ENCODE data around the gene PPM1H.

PPM1H gene

DNA sequence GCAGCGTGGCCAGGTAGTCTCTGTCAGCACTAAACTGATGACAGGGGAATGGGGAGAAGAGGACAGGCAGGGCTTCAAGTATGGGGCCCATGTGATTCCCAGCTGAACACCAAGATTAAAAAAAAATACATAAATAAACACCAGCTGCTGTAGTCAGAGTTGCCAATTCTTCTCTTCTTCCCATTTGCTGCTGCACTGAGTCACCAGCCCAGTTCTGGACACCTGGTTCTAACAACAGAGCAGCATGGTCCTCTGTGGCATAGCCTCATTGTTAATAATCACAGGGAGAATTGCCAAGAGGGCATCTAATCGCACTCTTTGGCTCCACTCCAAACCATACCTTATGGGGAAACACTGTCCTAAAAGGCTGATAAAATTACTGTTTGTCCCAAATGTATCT, 15.1 kb downstream of the PPM1H start:
- ChIA-PET CTCF (interaction anchor here (0.9 to 2.1 kb wide), 3 partner anchors 10 to 16 kb away, joined by 3 to 8 read pairs (median 5); no protein-coding TSS in a partner anchor), POLR2A (no interaction called here)
- TF ChIP-seq, protein P1, sequence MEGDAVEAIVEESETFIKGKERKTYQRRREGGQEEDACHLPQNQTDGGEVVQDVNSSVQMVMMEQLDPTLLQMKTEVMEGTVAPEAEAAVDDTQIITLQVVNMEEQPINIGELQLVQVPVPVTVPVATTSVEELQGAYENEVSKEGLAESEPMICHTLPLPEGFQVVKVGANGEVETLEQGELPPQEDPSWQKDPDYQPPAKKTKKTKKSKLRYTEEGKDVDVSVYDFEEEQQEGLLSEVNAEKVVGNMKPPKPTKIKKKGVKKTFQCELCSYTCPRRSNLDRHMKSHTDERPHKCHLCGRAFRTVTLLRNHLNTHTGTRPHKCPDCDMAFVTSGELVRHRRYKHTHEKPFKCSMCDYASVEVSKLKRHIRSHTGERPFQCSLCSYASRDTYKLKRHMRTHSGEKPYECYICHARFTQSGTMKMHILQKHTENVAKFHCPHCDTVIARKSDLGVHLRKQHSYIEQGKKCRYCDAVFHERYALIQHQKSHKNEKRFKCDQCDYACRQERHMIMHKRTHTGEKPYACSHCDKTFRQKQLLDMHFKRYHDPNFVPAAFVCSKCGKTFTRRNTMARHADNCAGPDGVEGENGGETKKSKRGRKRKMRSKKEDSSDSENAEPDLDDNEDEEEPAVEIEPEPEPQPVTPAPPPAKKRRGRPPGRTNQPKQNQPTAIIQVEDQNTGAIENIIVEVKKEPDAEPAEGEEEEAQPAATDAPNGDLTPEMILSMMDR (IDR thresholded peaks at IDR 0.05; ENCODE audit: control extremely low read depth, extremely low read depth, low read depth, missing control alignments): no peak
- no peak for DNase-seq (ENCODE audit: extremely low spot score)

DNA sequence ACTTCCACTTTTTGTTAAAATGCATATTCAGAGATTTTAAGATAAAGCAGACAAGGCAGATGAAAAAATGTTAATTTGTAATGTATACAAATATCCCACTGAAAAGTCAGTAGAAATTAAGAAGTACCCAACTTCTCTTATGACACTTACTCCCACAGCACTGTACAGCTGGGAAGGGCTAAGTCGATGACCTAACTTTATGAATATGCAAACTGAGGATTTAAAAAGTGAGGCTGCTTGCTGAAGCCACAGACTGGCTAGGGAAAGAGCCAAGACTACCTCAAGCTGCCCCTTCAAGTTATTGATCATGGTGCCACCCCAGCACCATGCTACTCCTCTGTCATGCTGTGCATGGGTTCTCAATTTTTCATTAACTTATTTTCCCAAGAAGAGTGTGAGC, 17.0 kb downstream of the PPM1H start:
- DNase-seq (ENCODE audit: extremely low spot score): no peak
- CTCF ChIA-PET: interaction anchor here (1.3 kb wide), 1 partner anchor 8 kb away, joined by 3 read pairs; no protein-coding TSS in a partner anchor
- TF ChIP-seq, protein P1 (IDR thresholded peaks at IDR 0.05; ENCODE audit: control extremely low read depth, extremely low read depth, low read depth, missing control alignments): no peak
- POLR2A ChIA-PET: no interaction called here

DNA sequence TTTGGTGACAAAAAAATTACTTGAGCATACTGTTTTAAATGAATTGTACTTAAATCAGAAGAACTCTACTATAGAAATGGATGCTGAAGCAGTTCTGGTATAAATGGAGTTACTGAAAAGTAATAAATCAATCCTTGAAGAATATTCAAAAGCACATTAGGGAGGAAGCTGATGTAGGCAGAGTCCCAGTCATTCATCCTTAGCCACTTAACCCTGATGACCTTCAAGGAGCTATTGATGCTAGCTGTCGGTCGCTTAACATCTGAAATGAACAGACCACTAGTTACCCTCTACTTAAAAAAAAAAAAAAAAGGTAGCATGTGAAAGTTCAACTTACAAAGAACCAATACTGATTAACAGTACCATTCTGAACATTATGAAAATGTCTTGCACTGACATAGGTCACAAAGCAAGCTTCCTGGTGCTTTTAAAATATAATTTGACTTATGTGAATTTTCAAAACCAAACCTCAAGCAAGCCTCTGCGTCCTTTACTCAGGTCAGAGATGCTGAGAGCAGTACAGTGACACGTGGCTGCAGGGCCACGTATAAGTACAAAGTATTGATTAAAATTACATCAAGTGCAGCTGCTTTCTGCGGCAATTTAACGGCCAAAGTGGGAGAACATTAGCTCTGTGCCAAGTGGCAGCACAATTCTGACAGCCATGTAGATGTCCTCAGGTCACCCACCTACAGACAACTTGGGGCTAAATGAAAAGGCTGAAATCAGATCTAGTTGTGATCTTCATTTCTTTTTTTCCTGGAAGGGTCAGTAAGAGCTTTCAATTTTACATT, 18.1 kb downstream of the PPM1H start:
- POLR2A ChIA-PET: no interaction called here
- no peak for DNase-seq (ENCODE audit: extremely low spot score)
- CTCF ChIA-PET: interaction anchor here (1.0 to 1.3 kb wide), 2 partner anchors 9 to 23 kb away, joined by 3 read pairs; no protein-coding TSS in a partner anchor
- TF ChIP-seq, protein P1 (IDR thresholded peaks at IDR 0.05; ENCODE audit: control extremely low read depth, extremely low read depth, low read depth, missing control alignments): no peak

DNA sequence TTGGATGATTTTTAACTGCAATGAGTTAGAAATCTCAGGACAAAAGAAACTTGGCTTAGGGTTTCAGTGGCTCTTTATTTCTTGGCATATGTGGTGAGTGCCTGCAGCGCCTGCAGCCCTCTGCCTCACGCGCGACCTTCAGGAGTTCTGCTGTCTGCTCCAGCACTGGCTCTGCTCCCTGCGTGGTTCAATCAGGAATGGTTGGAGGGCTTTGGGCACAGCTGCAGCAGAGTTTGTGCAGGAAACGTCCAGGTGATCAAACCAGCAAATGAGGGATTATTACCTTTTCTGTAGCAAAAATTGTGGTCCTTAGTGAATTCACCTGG, 19.8 kb downstream of the PPM1H start:
- POLR2A ChIA-PET: no interaction called here
- TF ChIP-seq, protein P1 (IDR thresholded peaks at IDR 0.05; ENCODE audit: control extremely low read depth, extremely low read depth, low read depth, missing control alignments): no peak
- CTCF ChIA-PET: no interaction called here

DNA sequence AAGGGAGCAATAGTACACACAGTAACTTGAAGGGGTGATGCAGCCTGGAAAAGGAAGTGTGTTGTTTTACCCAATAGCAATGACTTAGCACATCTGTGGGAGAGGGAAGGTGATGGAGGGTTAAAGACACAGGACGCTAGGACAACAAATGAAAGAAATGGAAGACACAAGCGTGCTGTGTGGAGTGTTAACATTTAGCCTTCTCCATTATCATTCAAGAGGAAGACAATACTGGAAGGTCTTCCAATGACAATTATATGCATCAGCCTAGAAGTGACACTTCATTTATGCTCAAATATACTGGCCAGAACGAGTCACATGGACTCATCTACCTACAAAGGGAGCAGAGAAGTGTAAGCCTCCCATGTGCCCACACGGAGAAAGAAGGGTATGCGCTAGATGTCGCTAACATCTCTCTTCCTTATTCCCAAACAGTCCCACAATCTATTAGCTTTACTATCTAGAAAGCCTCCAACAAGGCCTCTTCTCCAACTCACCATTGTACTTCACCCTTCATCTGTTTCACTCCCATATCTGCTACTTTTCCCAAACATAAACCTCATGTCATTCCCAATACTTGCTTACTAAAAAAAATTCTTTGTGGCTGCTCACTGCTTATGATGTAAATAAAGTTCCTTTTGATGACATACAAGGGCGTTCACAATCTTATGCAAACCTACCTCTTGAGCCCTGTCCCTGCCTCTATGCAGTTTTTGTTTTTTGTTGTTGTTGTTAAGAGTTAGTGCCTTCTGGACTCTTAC, 20.3 kb downstream of the PPM1H start:
- no peak for DNase-seq (ENCODE audit: extremely low spot score)
- TF ChIP-seq, protein P1 (IDR thresholded peaks at IDR 0.05; ENCODE audit: control extremely low read depth, extremely low read depth, low read depth, missing control alignments): no peak
- POLR2A ChIA-PET: no interaction called here
- CTCF ChIA-PET: interaction anchor here (1.3 kb wide), 1 partner anchor 10 kb away, joined by 3 read pairs; no protein-coding TSS in a partner anchor

More for the DNA sequence above, 19.8 kb downstream of the PPM1H start:
- DNase-seq (ENCODE audit: extremely low spot score): no peak

DNA sequence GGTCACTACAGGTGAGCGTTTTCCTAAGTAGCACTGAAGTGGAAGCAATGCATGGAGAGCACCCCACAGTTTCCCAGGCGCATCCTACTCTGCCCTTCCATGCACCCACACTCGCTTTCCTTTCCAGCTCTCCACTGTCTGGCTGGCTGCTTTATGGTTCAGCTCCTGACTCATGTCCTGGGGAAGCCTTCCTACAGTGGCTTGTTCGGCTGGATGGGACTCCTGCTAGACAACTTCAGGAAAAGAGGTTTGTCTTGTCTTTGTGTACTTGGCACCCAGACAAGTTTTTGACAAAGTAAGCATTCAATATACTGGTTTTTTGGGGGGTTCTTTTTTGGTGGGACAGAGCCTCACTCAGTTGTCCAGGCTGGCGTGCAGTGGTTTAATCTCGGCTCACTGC, 21.6 kb downstream of the PPM1H start:
- ChIA-PET CTCF (interaction anchor here (1.3 kb wide), 1 partner anchor 9 kb away, joined by 3 read pairs; no protein-coding TSS in a partner anchor), POLR2A (no interaction called here)
- TF ChIP-seq, protein P1 (IDR thresholded peaks at IDR 0.05; ENCODE audit: control extremely low read depth, extremely low read depth, low read depth, missing control alignments): no peak
- DNase-seq (ENCODE audit: extremely low spot score): no peak
